ENCODE results near the gene FRYL.
"Not testable (repeated sequence)": the region's sequence is repeated elsewhere in the genome, so short reads cannot be mapped to it uniquely, and the experiment has no call there.

Gene FRYL

GRCh38 chr4:48777739-48778138 lies 2.3 kb downstream of the FRYL start:
- Mint-ChIP-seq H3K4me3 (peak overlapping the region; percentile 98), H3K9me3 (no peaks in the 10 kb centered on the region), H3K27me3 (no peaks in the 10 kb centered on the region), H3K27ac (peak overlapping the region; percentile 96), H3K36me3 (ENCODE audit: low read depth) (peaks cover 15% of the 10 kb centered on the region), H3K4me1 (ENCODE audit: low read depth) (peaks cover 39% of the 10 kb centered on the region)
- intact Hi-C loops (cut with micrococcal nuclease) = loop anchor here (10.0 kb wide), 2 partner anchors 93 to 193 kb away; no protein-coding TSS in a partner anchor

- Mint-ChIP-seq H3K27ac (no peak overlapping the region), H3K36me3 (ENCODE audit: low read depth) (peaks cover 12% of the 10 kb centered on the region), H3K4me3 (no peak overlapping the region), H3K4me1 (ENCODE audit: low read depth) (peaks cover 41% of the 10 kb centered on the region), H3K27me3 (no peaks in the 10 kb centered on the region), H3K9me3 (no peaks in the 10 kb centered on the region)
- intact Hi-C loops (cut with micrococcal nuclease) = loop anchor here (10.0 kb wide), 2 partner anchors 90 to 190 kb away; no protein-coding TSS in a partner anchor
Measured at GRCh38 chr4:48774760-48775710, 5.0 kb downstream of the FRYL start.

- intact Hi-C loops (cut with micrococcal nuclease) = loop anchor here (10.0 kb wide), 2 partner anchors 88 to 188 kb away; no protein-coding TSS in a partner anchor
- Mint-ChIP-seq H3K4me1 (ENCODE audit: low read depth) (peaks cover 44% of the 10 kb centered on the region), H3K9me3 (no peaks in the 10 kb centered on the region), H3K27ac (peak overlapping the region; percentile 75), H3K4me3 (peak overlapping the region; percentile 40), H3K36me3 (ENCODE audit: low read depth) (peaks cover under 1% of the 10 kb centered on the region), H3K27me3 (no peaks in the 10 kb centered on the region)
Measured at GRCh38 chr4:48772556-48772955, 7.5 kb downstream of the FRYL start.

- Mint-ChIP-seq H3K36me3 (ENCODE audit: low read depth) (peaks cover 8% of the 10 kb centered on the region), H3K9me3 (peaks cover 6% of the 10 kb centered on the region), H3K27ac (no peak overlapping the region), H3K27me3 (no peaks in the 10 kb centered on the region), H3K4me3 (no peak overlapping the region), H3K4me1 (ENCODE audit: low read depth) (peaks cover 45% of the 10 kb centered on the region)
- intact Hi-C loops (cut with micrococcal nuclease) = no loop called here
Measured at GRCh38 chr4:48767055-48767929, 12.8 kb downstream of the FRYL start.

GRCh38 chr4:48766131-48766792 lies 13.8 kb downstream of the FRYL start:
- Mint-ChIP-seq H3K4me1 (ENCODE audit: low read depth) (peaks cover 38% of the 10 kb centered on the region), H3K9me3 (peaks cover 6% of the 10 kb centered on the region), H3K27me3 (no peaks in the 10 kb centered on the region), H3K27ac (no peak overlapping the region), H3K36me3 (ENCODE audit: low read depth) (peaks cover 8% of the 10 kb centered on the region), H3K4me3 (no peak overlapping the region)
- intact Hi-C loops (cut with micrococcal nuclease) = no loop called here

- H3K36me3 Mint-ChIP-seq (ENCODE audit: low read depth) = peaks cover 11% of the 10 kb centered on the region
- H3K9me3 Mint-ChIP-seq = peaks cover 6% of the 10 kb centered on the region
- H3K27ac Mint-ChIP-seq = no peak overlapping the region
- H3K4me1 Mint-ChIP-seq (ENCODE audit: low read depth) = peaks cover 28% of the 10 kb centered on the region
- H3K4me3 Mint-ChIP-seq = no peak overlapping the region
- intact Hi-C loops (cut with micrococcal nuclease) = no loop called here
- no peaks in the 10 kb centered on the region for H3K27me3 Mint-ChIP-seq
Measured at GRCh38 chr4:48762408-48762807, 17.7 kb downstream of the FRYL start.

- Mint-ChIP-seq H3K9me3 (no peaks in the 10 kb centered on the region), H3K4me3 (no peak overlapping the region), H3K4me1 (ENCODE audit: low read depth) (peaks cover 29% of the 10 kb centered on the region), H3K27ac (no peak overlapping the region), H3K36me3 (ENCODE audit: low read depth) (peaks cover 6% of the 10 kb centered on the region), H3K27me3 (no peaks in the 10 kb centered on the region)
- intact Hi-C loops (cut with micrococcal nuclease) = no loop called here
Measured at GRCh38 chr4:48761286-48761685, 18.8 kb downstream of the FRYL start.

GRCh38 chr4:48758703-48759102 lies 21.4 kb downstream of the FRYL start:
- H3K9me3 Mint-ChIP-seq; H3K36me3 Mint-ChIP-seq (ENCODE audit: low read depth); H3K4me3 Mint-ChIP-seq; H3K27me3 Mint-ChIP-seq; H3K27ac Mint-ChIP-seq; intact Hi-C loops (cut with micrococcal nuclease): not testable (repeated sequence)
- H3K4me1 Mint-ChIP-seq (ENCODE audit: low read depth) = peaks cover 21% of the 10 kb centered on the region

- H3K27me3 Mint-ChIP-seq = no peaks in the 10 kb centered on the region
- H3K27ac Mint-ChIP-seq = no peak overlapping the region
- peaks cover 41% of the 10 kb centered on the region for H3K4me1 Mint-ChIP-seq (ENCODE audit: low read depth)
- no peak overlapping the region for H3K4me3 Mint-ChIP-seq
- no peaks in the 10 kb centered on the region for H3K9me3 Mint-ChIP-seq
- intact Hi-C loops (cut with micrococcal nuclease) = no loop called here
- peaks cover 6% of the 10 kb centered on the region for H3K36me3 Mint-ChIP-seq (ENCODE audit: low read depth)
Measured at GRCh38 chr4:48756689-48757220, 23.3 kb downstream of the FRYL start.

- H3K27ac Mint-ChIP-seq = no peak overlapping the region
- peaks cover 49% of the 10 kb centered on the region for H3K4me1 Mint-ChIP-seq (ENCODE audit: low read depth)
- no peaks in the 10 kb centered on the region for H3K9me3 Mint-ChIP-seq
- H3K36me3 Mint-ChIP-seq (ENCODE audit: low read depth) = peaks cover 6% of the 10 kb centered on the region
- intact Hi-C loops (cut with micrococcal nuclease) = no loop called here
- no peak overlapping the region for H3K4me3 Mint-ChIP-seq
- H3K27me3 Mint-ChIP-seq = no peaks in the 10 kb centered on the region
Measured at GRCh38 chr4:48755281-48755680, 24.8 kb downstream of the FRYL start.

GRCh38 chr4:48753159-48753558 lies 26.9 kb downstream of the FRYL start:
- Mint-ChIP-seq H3K36me3 (ENCODE audit: low read depth) (no peaks in the 10 kb centered on the region), H3K9me3 (no peaks in the 10 kb centered on the region), H3K27ac (peak overlapping the region; percentile 41), H3K27me3 (no peaks in the 10 kb centered on the region), H3K4me1 (ENCODE audit: low read depth) (peaks cover 57% of the 10 kb centered on the region), H3K4me3 (no peak overlapping the region)
- intact Hi-C loops (cut with micrococcal nuclease) = no loop called here

GRCh38 chr4:48752726-48753125 lies 27.4 kb downstream of the FRYL start:
- Mint-ChIP-seq H3K36me3 (ENCODE audit: low read depth) (no peaks in the 10 kb centered on the region), H3K4me3 (no peak overlapping the region), H3K27me3 (no peaks in the 10 kb centered on the region), H3K9me3 (no peaks in the 10 kb centered on the region), H3K27ac (peak overlapping the region; percentile 41), H3K4me1 (ENCODE audit: low read depth) (peaks cover 58% of the 10 kb centered on the region)
- intact Hi-C loops (cut with micrococcal nuclease) = no loop called here

GRCh38 chr4:48752246-48752645 lies 27.8 kb downstream of the FRYL start:
- no peaks in the 10 kb centered on the region for H3K36me3 Mint-ChIP-seq (ENCODE audit: low read depth)
- peak overlapping the region; percentile 41 for H3K27ac Mint-ChIP-seq
- intact Hi-C loops (cut with micrococcal nuclease) = no loop called here
- no peak overlapping the region for H3K4me3 Mint-ChIP-seq
- H3K27me3 Mint-ChIP-seq = no peaks in the 10 kb centered on the region
- H3K4me1 Mint-ChIP-seq (ENCODE audit: low read depth) = peaks cover 54% of the 10 kb centered on the region
- no peaks in the 10 kb centered on the region for H3K9me3 Mint-ChIP-seq

All from dendritic cell treated with granulocyte-macrophage colony-stimulating factor and Interleukin-4, amounts not matched to agents 40 ng/mL and 50 ng/mL, for 4 days (primary cell).